Endothelial cell of umbilical vein (primary cell): ENCODE data around the gene PLXDC2.

Experiments used
- POLR2AphosphoS5 ChIP-seq: IDR thresholded peaks from 2 replicates; pipeline ENCODE4 v1.6.1; 2012; ENCODE audit warnings: low read depth, mild to moderate bottlenecking, control low read depth, low read length, moderate library complexity; ENCODE audit not compliant: insufficient read depth
- TF ChIP-seq, protein P1 (sequence below), 2 donors: IDR thresholded peaks; 1 replicate in 1 of 2; 2 replicates in 1 of 2; pipeline ENCODE4 v1.5.1; 2011; ENCODE audit warnings: low read length in 2 of 2, mild to moderate bottlenecking in 2 of 2, moderate library complexity in 2 of 2, control low read depth in 1 of 2, inconsistent platforms in 1 of 2, low read depth in 1 of 2; ENCODE audit not compliant: insufficient read depth in 1 of 2; ENCODE audit errors: extremely low read depth in 1 of 2

DNA sequence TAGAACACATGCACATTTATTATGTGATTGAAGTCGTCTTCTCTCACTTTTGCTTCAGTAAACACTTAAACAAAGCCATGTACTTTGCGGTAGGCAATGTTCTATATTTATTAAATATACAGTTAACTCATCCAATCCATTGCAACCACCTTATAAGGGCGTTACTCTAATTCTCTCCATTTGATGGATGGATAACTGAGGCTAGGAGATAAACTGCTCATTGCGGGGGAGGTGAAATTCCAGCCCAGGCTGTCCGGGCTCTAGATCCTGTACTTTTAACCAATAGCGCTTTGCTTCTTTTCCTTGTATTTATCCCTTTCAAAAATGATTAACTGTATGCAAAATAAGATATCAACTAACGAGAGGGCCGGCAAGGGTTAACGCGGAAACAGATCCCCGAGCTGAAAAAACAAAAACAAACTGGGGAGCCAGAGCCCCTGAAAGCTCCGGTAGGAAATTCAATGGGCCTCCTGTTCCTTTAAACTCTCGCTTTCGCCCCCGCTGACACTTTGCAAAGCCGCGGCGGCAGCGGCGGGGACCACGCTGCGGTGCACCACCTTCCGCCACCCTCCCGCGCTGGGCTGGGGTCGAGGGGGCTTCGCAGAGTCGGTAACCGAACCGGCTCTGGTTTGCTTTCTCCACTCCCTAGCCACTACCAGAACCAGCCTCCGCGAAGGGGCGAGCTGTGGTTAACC lies 1.0 kb upstream of the PLXDC2 start:
- TF ChIP-seq, protein P1, sequence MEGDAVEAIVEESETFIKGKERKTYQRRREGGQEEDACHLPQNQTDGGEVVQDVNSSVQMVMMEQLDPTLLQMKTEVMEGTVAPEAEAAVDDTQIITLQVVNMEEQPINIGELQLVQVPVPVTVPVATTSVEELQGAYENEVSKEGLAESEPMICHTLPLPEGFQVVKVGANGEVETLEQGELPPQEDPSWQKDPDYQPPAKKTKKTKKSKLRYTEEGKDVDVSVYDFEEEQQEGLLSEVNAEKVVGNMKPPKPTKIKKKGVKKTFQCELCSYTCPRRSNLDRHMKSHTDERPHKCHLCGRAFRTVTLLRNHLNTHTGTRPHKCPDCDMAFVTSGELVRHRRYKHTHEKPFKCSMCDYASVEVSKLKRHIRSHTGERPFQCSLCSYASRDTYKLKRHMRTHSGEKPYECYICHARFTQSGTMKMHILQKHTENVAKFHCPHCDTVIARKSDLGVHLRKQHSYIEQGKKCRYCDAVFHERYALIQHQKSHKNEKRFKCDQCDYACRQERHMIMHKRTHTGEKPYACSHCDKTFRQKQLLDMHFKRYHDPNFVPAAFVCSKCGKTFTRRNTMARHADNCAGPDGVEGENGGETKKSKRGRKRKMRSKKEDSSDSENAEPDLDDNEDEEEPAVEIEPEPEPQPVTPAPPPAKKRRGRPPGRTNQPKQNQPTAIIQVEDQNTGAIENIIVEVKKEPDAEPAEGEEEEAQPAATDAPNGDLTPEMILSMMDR (IDR thresholded peaks at IDR 0.05; ENCODE audit: extremely low read depth in 1 of 2, insufficient read depth in 1 of 2, low read depth in 1 of 2, low read length in 2 of 2): no peak
- TF ChIP-seq POLR2AphosphoS5: no peak
